ENCODE results near the gene ZNF528.

The ZNF528 gene

GRCh38 chr19:52397310-52398080 is at the start of gene ZNF528:
ZNF528 (plus strand) TSS chr19:52397849; CDS start chr19:52402014, 4,165 bp downstream.
- FAIRE-seq = no peak

GRCh38 chr19:52351512-52351911 is 46.1 kb upstream of the ZNF528 start:
- no peak for FAIRE-seq

GRCh38 chr19:52366414-52366824 is 31.2 kb upstream of the ZNF528 start:
- no peak for FAIRE-seq

- no peak for FAIRE-seq
Observed at GRCh38 chr19:52369559-52370340, 27.9 kb upstream of the ZNF528 start, which contains the start of gene ZNF880. ZNF880 (plus strand) TSS chr19:52369923; CDS start chr19:52369966, 43 bp downstream.

GRCh38 chr19:52370341-52370710 is 27.3 kb upstream of the ZNF528 start:
- no peak for FAIRE-seq

GRCh38 chr19:52391135-52391534 is 6.5 kb upstream of the ZNF528 start:
- no peak for FAIRE-seq

GRCh38 chr19:52398081-52398441 is 412 bp downstream of the ZNF528 start:
- no peak for FAIRE-seq

GRCh38 chr19:52410276-52410675 is 12.6 kb downstream of the ZNF528 start:
- no peak for FAIRE-seq

GRCh38 chr19:52415711-52416110 is 18.1 kb downstream of the ZNF528 start:
- FAIRE-seq = no peak

GRCh38 chr19:52428937-52429336 is 31.3 kb downstream of the ZNF528 start, which contains the start of gene ZNF534:
ZNF534 (plus strand) TSS chr19:52429148; CDS start chr19:52431475, 2,327 bp downstream.
- no peak for FAIRE-seq

GRCh38 chr19:52442179-52442578 is 44.5 kb downstream of the ZNF528 start:
- no peak for FAIRE-seq

- FAIRE-seq = no peak
Observed at GRCh38 chr19:52444506-52444905, 46.9 kb downstream of the ZNF528 start.

GRCh38 chr19:52451241-52451640 is 53.6 kb downstream of the ZNF528 start:
- FAIRE-seq = no peak

GRCh38 chr19:52453324-52454094 is 55.9 kb downstream of the ZNF528 start, which contains the start of gene ZNF578:
ZNF578 (plus strand) TSS chr19:52453553; CDS start chr19:52501846, 48,293 bp downstream.
- FAIRE-seq = no peak

- FAIRE-seq = no peak
Observed at GRCh38 chr19:52464798-52465470, 67.3 kb downstream of the ZNF528 start.
